ENCODE results near the gene NFYB.

GRCh38 chr12:104154286-104154685, 16.3 kb upstream of the NFYB start:
- TF ChIP-seq POLR2A (IDR thresholded peaks at IDR 0.05) (no peak), CTCF (IDR thresholded peaks at IDR 0.05) (no peak)

Measured in right lobe of liver (tissue), 4 donors.